Loucy (cell line): ENCODE results near the gene CORO1A.

Experiments used
- H2AFZ ChIP-seq: fragments of 200-600 bp; sonication (generic); 2 replicates; pipeline ENCODE4 v1.6.0; 2016; ENCODE audit warnings: antibody characterized with exemption, mild to moderate bottlenecking, low read length, moderate library complexity
- H3F3A ChIP-seq: fragments of 200-600 bp; 2 replicates; pipeline ENCODE4 v1.6.0; 2016; ENCODE audit warnings: antibody characterized with exemption, low read depth, mild to moderate bottlenecking
- H3K27me3 ChIP-seq: fragments of 200-600 bp; sonication (generic); 2 replicates; pipeline ENCODE4 v1.6.1; 2014; ENCODE audit warnings: low read length, mild to moderate bottlenecking; ENCODE audit not compliant: insufficient read depth, poor library complexity, severe bottlenecking
- H3K36me3 ChIP-seq: fragments of 200-600 bp; sonication (generic); 2 replicates; pipeline ENCODE4 v1.6.1; 2016; ENCODE audit warnings: low read length; ENCODE audit not compliant: insufficient read depth
- H3K4me1 ChIP-seq: fragments of 200-600 bp; sonication (generic); 2 replicates; pipeline ENCODE4 v1.5.1; 2014; ENCODE audit warnings: low read length, mild to moderate bottlenecking; ENCODE audit not compliant: insufficient read depth, poor library complexity, severe bottlenecking
- H3K4me2 ChIP-seq: fragments of 200-600 bp; sonication (generic); 2 replicates; pipeline ENCODE4 v1.6.0; 2014; ENCODE audit warnings: antibody characterized with exemption, low read length, low read depth, mild to moderate bottlenecking; ENCODE audit not compliant: poor library complexity, severe bottlenecking
- H3K4me3 ChIP-seq: fragments of 200-600 bp; sonication (generic); 2 replicates; pipeline ENCODE4 v1.5.1; 2014; ENCODE audit warnings: low read length, mild to moderate bottlenecking, mixed read lengths; ENCODE audit not compliant: poor library complexity, severe bottlenecking
- H3K79me2 ChIP-seq: fragments of 200-600 bp; sonication (generic); 2 replicates; pipeline ENCODE4 v1.6.1; 2014; ENCODE audit warnings: low read length; ENCODE audit not compliant: insufficient read depth
- H3K9ac ChIP-seq: fragments of 200-600 bp; sonication (generic); 2 replicates; pipeline ENCODE4 v1.6.0; 2014; ENCODE audit warnings: mild to moderate bottlenecking, low read depth, low read length, moderate library complexity; ENCODE audit not compliant: poor library complexity, severe bottlenecking
- H3K9me2 ChIP-seq: fragments of 200-600 bp; sonication (generic); replicated peaks from 2 replicates; pipeline ENCODE4 v1.6.1; 2016; ENCODE audit warnings: low read depth, low read length, mixed read lengths
- H3K9me3 ChIP-seq: fragments of 200-600 bp; sonication (generic); 2 replicates; pipeline ENCODE4 v1.6.1; 2014; ENCODE audit warnings: mild to moderate bottlenecking, antibody characterized with exemption, low read length, low read depth; ENCODE audit not compliant: insufficient read depth
- H4K20me1 ChIP-seq: fragments of 200-600 bp; sonication (generic); 2 replicates; pipeline ENCODE4 v1.6.0; 2014; ENCODE audit warnings: antibody characterized with exemption, low read length, mild to moderate bottlenecking; ENCODE audit not compliant: insufficient read depth, poor library complexity, severe bottlenecking
- EZH2phosphoT487 ChIP-seq: fragments of 200-600 bp; IDR thresholded peaks from 2 replicates; pipeline ENCODE4 v1.6.1; 2018; ENCODE audit warnings: antibody characterized with exemption, mild to moderate bottlenecking, moderate library complexity, borderline replicate concordance
- TF ChIP-seq, protein P1 (sequence below): fragments of 200-600 bp; sonication (generic); conservative IDR thresholded peaks from 2 replicates; pipeline ENCODE4 v1.5.1; 2014; ENCODE audit warnings: mild to moderate bottlenecking, antibody characterized with exemption, low read length

Gene CORO1A

DNA sequence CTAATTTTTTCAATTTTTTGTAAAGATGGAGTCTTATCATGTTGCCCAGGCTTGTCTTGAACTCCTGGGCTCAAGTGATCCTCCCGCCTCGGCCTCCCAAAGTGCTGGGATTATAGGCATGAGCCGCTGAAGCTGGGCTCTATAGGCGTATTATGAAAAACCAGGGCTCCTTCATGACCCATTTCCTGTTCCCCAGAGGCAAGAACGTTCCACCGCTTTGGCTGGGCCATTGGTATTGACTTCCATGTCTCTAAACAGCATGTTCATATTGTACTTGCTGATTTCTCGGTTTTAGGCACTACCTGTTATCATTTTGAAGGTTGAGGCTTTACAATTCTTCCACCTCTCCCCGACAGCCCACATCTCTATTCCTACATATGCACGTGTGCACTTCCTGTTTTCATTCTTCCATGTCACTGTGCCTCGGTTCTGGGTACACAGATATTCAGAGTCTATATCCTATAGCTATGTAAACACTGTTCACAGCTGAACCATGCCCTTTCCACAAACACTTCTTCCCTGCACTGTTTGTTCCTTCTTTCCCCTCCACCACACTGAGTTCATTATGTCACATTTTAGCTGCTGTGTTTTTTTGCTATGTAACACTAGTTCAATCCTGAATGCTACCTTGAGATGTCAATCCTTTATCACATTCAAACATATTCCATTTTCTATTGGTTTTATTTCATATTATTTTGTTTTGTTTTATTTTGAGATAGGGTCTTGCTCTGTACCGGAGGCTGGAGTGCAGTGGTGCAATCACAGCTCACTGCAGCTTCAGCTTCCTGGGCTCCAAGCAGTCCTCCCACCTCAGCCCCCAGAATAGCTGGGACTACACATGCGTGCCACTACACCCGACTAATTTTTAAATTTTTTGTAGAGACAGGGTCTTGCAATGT is 43.6 kb upstream of the CORO1A start:
- peak overlapping the region; percentile 75 for H2AFZ ChIP-seq
- no peaks in the 10 kb centered on the region for H4K20me1 ChIP-seq
- H3F3A ChIP-seq, result no peaks in the 10 kb centered on the region
- no peaks in the 10 kb centered on the region for H3K36me3 ChIP-seq
- H3K4me3 ChIP-seq, result no peak overlapping the region
- no peaks in the 10 kb centered on the region for H3K4me1 ChIP-seq
- no peaks in the 10 kb centered on the region for H3K9me2 ChIP-seq
- H3K9me3 ChIP-seq, result no peaks in the 10 kb centered on the region
- no peaks in the 10 kb centered on the region for H3K79me2 ChIP-seq
- no peak overlapping the region for H3K4me2 ChIP-seq
- TF ChIP-seq EZH2phosphoT487, result no peak
- TF ChIP-seq, protein P1, sequence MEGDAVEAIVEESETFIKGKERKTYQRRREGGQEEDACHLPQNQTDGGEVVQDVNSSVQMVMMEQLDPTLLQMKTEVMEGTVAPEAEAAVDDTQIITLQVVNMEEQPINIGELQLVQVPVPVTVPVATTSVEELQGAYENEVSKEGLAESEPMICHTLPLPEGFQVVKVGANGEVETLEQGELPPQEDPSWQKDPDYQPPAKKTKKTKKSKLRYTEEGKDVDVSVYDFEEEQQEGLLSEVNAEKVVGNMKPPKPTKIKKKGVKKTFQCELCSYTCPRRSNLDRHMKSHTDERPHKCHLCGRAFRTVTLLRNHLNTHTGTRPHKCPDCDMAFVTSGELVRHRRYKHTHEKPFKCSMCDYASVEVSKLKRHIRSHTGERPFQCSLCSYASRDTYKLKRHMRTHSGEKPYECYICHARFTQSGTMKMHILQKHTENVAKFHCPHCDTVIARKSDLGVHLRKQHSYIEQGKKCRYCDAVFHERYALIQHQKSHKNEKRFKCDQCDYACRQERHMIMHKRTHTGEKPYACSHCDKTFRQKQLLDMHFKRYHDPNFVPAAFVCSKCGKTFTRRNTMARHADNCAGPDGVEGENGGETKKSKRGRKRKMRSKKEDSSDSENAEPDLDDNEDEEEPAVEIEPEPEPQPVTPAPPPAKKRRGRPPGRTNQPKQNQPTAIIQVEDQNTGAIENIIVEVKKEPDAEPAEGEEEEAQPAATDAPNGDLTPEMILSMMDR, result no peak
- H3K9ac ChIP-seq, result no peak overlapping the region
- H3K27me3 ChIP-seq, result no peaks in the 10 kb centered on the region

DNA sequence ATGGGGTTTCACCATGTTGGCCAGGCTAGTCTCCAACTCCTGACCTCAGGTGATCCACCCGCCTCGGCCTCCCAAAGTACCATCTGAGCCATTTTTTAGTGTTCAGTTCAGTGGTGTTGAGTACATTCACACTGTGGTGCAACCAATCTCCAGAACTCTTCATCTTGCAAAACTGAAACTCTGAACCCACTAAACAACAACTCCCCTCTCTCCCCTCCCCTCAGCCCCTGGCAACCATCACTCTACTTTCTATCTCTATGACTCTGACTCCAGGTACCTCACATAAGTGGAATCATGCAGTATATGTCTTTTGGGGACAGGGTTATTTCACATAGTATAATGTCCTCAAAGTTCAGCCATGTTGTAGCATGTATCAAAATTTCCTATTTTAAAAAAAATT is 41.7 kb upstream of the CORO1A start:
- no peaks in the 10 kb centered on the region for H3K36me3 ChIP-seq
- H3K4me3 ChIP-seq, result no peak overlapping the region
- H3K27me3 ChIP-seq, result no peaks in the 10 kb centered on the region
- H3F3A ChIP-seq, result no peaks in the 10 kb centered on the region
- H3K9me2 ChIP-seq, result no peaks in the 10 kb centered on the region
- no peak overlapping the region for H2AFZ ChIP-seq
- H3K4me2 ChIP-seq, result no peak overlapping the region
- H3K9ac ChIP-seq, result no peak overlapping the region
- no peaks in the 10 kb centered on the region for H3K4me1 ChIP-seq
- TF ChIP-seq, protein P1, result no peak
- TF ChIP-seq EZH2phosphoT487, result no peak
- H3K9me3 ChIP-seq, result no peaks in the 10 kb centered on the region
- H3K79me2 ChIP-seq, result no peaks in the 10 kb centered on the region
- H4K20me1 ChIP-seq, result no peaks in the 10 kb centered on the region

DNA sequence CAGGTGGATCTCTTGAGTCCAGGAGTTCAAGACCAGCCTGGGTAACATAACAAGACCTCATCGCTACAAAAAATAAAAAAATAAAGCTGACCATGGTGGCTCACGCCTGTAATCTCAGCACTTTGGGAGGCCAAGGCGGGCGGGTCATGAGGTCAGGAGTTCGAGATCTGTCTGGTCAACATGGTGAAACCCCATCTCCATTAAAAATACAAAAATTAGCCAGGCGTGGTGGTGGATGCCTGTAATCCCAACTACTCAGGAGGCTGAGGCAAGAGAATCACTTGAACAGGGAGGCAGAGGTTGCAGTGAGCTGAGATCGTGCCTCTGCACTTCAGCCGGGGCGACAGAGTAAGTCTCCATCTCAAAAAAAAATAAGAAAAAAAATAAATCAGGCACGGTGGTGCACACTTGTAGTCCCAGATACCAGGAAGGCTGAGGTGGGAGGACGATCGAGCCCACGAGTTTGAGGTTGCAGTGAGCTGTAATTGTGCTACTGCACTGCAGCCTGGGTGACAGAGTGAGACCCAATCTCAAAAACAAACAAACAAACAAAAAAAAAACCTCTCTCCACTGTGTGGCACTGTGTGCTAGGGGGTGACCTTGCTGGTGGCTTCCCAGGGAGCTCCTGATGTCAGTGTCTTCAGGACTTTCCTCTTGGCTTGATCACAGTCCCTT is 40.6 kb upstream of the CORO1A start:
- Histone ChIP-seq H2AFZ (peak overlapping the region; percentile 63; the same call in 1 of the 2 replicates), H4K20me1 (no peaks in the 10 kb centered on the region), H3K4me3 (no peak overlapping the region), H3K79me2 (no peaks in the 10 kb centered on the region), H3K27me3 (no peaks in the 10 kb centered on the region), H3K4me2 (no peak overlapping the region), H3K9me3 (no peaks in the 10 kb centered on the region), H3F3A (no peaks in the 10 kb centered on the region), H3K9me2 (no peaks in the 10 kb centered on the region), H3K36me3 (no peaks in the 10 kb centered on the region), H3K4me1 (no peaks in the 10 kb centered on the region), H3K9ac (no peak overlapping the region)
- TF ChIP-seq, protein P1, result peak; percentile 52
- no peak for TF ChIP-seq EZH2phosphoT487
